ENCODE measurements around the gene TBKBP1. TPM values are rescaled to one million over a fixed set of nuclear protein-coding genes. Genes with fewer than 3 reads are reported as not detected.

TBKBP1 gene
- total RNA-seq, 1 experiment from 2014 or later, result 3.3 TPM

DNA sequence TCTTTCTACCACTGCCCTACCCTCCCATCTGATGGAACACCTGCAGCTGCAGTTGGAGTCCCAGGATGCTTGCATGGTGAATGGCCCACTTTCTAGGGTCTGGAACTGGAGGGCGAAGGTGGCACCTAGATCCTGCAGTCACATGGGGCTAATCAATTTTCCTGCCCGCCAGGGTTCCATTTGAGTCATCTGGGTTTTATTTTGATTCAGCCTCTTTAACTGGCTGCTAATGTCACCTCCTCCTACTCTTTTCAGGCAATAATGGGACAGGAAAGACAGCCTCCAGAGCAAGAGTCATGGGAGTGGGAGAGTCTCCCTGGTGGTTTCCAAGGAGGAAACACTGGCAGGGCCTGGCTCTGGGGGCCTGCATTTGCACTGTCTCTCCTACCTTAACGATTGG lies 3.8 kb upstream of the TBKBP1 start:
- no peaks in the 10 kb centered on the region for H3K79me2 ChIP-seq (ENCODE audit: low read depth)
- POLR2A ChIA-PET (ENCODE audit: unreplicated experiment), result no interaction called here
- H3K4me2 ChIP-seq, result no peak overlapping the region
- H4K20me1 ChIP-seq (ENCODE audit: insufficient read depth), result peaks cover 8% of the 10 kb centered on the region; the same call in 1 of the 2 replicates
- no peaks in the 10 kb centered on the region for H3K9me2 ChIP-seq (ENCODE audit: insufficient read depth)
- no peaks in the 10 kb centered on the region; the same call in 1 of the 2 replicates for H3K36me3 ChIP-seq (ENCODE audit: low read depth)
- no peak for TF ChIP-seq EZH2 (IDR thresholded peaks at IDR 0.05; ENCODE audit: low read depth)
- TF ChIP-seq, protein P1, sequence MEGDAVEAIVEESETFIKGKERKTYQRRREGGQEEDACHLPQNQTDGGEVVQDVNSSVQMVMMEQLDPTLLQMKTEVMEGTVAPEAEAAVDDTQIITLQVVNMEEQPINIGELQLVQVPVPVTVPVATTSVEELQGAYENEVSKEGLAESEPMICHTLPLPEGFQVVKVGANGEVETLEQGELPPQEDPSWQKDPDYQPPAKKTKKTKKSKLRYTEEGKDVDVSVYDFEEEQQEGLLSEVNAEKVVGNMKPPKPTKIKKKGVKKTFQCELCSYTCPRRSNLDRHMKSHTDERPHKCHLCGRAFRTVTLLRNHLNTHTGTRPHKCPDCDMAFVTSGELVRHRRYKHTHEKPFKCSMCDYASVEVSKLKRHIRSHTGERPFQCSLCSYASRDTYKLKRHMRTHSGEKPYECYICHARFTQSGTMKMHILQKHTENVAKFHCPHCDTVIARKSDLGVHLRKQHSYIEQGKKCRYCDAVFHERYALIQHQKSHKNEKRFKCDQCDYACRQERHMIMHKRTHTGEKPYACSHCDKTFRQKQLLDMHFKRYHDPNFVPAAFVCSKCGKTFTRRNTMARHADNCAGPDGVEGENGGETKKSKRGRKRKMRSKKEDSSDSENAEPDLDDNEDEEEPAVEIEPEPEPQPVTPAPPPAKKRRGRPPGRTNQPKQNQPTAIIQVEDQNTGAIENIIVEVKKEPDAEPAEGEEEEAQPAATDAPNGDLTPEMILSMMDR (conservative IDR thresholded peaks at IDR 0.05), result no peak
- BruUV-seq (replicated peaks), result no TSS peak
- H3K4me1 ChIP-seq (replicated peaks; ENCODE audit: insufficient read depth), result peaks cover 14% of the 10 kb centered on the region
- H3K4me3 ChIP-seq, result no peak overlapping the region
- H3K9me3 ChIP-seq (ENCODE audit: insufficient read depth, low read depth), result no peaks in the 10 kb centered on the region
- H2AFZ ChIP-seq, result no peak overlapping the region
- H3K27ac ChIP-seq, result no peak overlapping the region
- CTCF ChIA-PET, result no interaction called here
- DNase-seq, result no peak
- peaks cover 50% of the 10 kb centered on the region for H3F3A ChIP-seq (ENCODE audit: insufficient read depth, low read depth)
- intact Hi-C loops (cut with micrococcal nuclease; ENCODE audit: unreplicated experiment), result no loop called here
- H3K27me3 ChIP-seq (ENCODE audit: insufficient read depth, low read depth), result no peaks in the 10 kb centered on the region

DNA sequence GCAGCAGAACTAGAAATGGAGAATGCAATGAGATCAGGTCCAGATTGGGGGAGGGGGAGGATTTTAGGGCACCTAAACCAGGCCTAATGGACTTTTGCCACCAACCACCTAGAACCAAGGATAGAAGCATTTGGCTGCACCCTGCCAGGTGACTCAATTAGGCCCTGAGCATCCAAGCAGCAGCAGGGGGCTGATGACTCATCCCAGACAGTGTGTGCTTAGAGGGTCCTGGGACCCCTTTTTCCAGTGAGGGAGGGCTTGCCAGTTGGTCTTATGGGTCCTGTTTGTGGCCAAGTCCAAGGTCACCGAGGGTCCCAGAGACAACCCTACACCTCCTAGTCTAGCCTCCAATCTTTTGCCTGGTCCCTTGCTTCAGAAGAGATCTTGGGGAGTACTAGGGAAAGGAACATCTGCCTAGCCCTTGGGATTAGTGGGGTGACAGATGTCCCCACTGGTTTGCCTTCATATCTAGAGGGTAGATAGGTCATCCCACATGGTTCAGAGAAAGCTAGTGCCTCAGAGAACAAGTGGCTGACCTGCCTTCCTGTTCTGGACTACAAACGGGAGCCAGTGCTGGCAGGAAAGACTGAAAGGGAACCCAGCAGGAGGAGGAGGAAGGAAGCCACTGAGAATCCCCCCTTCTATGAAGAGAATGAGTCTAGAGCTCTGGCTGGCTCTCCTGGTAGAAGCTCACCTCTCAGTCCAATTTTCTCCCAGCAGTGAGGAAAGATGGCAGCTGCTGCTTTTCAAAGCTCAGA lies 1.6 kb upstream of the TBKBP1 start:
- no peaks in the 10 kb centered on the region for H3K79me2 ChIP-seq (ENCODE audit: low read depth)
- H3K9me2 ChIP-seq (ENCODE audit: insufficient read depth), result no peaks in the 10 kb centered on the region
- no peaks in the 10 kb centered on the region for H3K9me3 ChIP-seq (ENCODE audit: insufficient read depth, low read depth)
- peak overlapping the region; percentile 79 for H3K4me2 ChIP-seq
- H3K36me3 ChIP-seq (ENCODE audit: low read depth), result no peaks in the 10 kb centered on the region
- H3K4me1 ChIP-seq (replicated peaks; ENCODE audit: insufficient read depth), result peaks cover 14% of the 10 kb centered on the region
- H3K27ac ChIP-seq, result no peak overlapping the region
- H3K27me3 ChIP-seq (ENCODE audit: insufficient read depth, low read depth), result no peaks in the 10 kb centered on the region
- H4K20me1 ChIP-seq (ENCODE audit: insufficient read depth), result no peaks in the 10 kb centered on the region; the same call in 1 of the 2 replicates
- BruUV-seq (replicated peaks), result no TSS peak
- 0 out of 2 replicates have a peak overlapping the region, but pooled peaks have one; percentile 66 for H3K4me3 ChIP-seq
- no peak for TF ChIP-seq EZH2 (IDR thresholded peaks at IDR 0.05; ENCODE audit: low read depth)
- TF ChIP-seq, protein P1 (conservative IDR thresholded peaks at IDR 0.05), result no peak
- intact Hi-C loops (cut with micrococcal nuclease; ENCODE audit: unreplicated experiment), result no loop called here
- no peak for DNase-seq
- ChIA-PET POLR2A (ENCODE audit: unreplicated experiment) (no interaction called here), CTCF (interaction anchor here (0.9 kb wide), 1 partner anchor 12 kb away, joined by 9 read pairs; no protein-coding TSS in a partner anchor)
- no peak overlapping the region for H2AFZ ChIP-seq
- H3F3A ChIP-seq (ENCODE audit: insufficient read depth, low read depth), result peaks cover 41% of the 10 kb centered on the region

GRCh38 chr17:47692895-47693730 lies 848 bp upstream of the TBKBP1 start:
- H3K4me3 ChIP-seq, result peak overlapping the region; percentile 66
- H3K27me3 ChIP-seq (ENCODE audit: insufficient read depth, low read depth), result no peaks in the 10 kb centered on the region
- H3K79me2 ChIP-seq (ENCODE audit: low read depth), result no peaks in the 10 kb centered on the region
- H3K4me1 ChIP-seq (replicated peaks; ENCODE audit: insufficient read depth), result peaks cover 14% of the 10 kb centered on the region
- intact Hi-C loops (cut with micrococcal nuclease; ENCODE audit: unreplicated experiment), result no loop called here
- no peak for TF ChIP-seq EZH2 (IDR thresholded peaks at IDR 0.05; ENCODE audit: low read depth)
- TF ChIP-seq, protein P1 (conservative IDR thresholded peaks at IDR 0.05), result no peak
- no peak overlapping the region for H3K27ac ChIP-seq
- H4K20me1 ChIP-seq (ENCODE audit: insufficient read depth), result no peaks in the 10 kb centered on the region; the same call in 1 of the 2 replicates
- ChIA-PET CTCF (interaction anchor here (0.6 to 0.9 kb wide), 2 partner anchors 13 to 50 kb away, joined by 5 to 9 read pairs; no protein-coding TSS in a partner anchor), POLR2A (ENCODE audit: unreplicated experiment) (no interaction called here)
- no peaks in the 10 kb centered on the region for H3K9me2 ChIP-seq (ENCODE audit: insufficient read depth)
- H3K4me2 ChIP-seq, result peak overlapping the region; percentile 79
- H3K36me3 ChIP-seq (ENCODE audit: low read depth), result no peaks in the 10 kb centered on the region
- H3F3A ChIP-seq (ENCODE audit: insufficient read depth, low read depth), result peaks cover 41% of the 10 kb centered on the region; the same call in 1 of the 2 replicates
- no TSS peak for BruUV-seq (replicated peaks)
- peak overlapping the region; percentile 79 for H2AFZ ChIP-seq
- peak in 1 of 2 experiments; percentile 44 for DNase-seq
- H3K9me3 ChIP-seq (ENCODE audit: insufficient read depth, low read depth), result no peaks in the 10 kb centered on the region

Measured in PC-9 (cell line).